Stimulated activated CD8-positive, alpha-beta memory T cell treated with anti-CD3 and anti-CD28 coated beads, Interleukin-7, amount 100 ng/mL, for 4 hours (primary cell): ENCODE measurements around the gene LRRC27.
A peak's percentile ranks its signal among the peaks of the same experiment; 100 is the strongest.
"Not testable (repeated sequence)": the region's sequence is repeated elsewhere in the genome, so short reads cannot be mapped to it uniquely, and the experiment has no call there.

Experiments
- DNase-seq, 2 donors: peaks; one replicate each; pipeline ENCODE4 v3.0.0-alpha.2; 2020; ENCODE audit warnings: low read depth in 2 of 2

The LRRC27 gene

GRCh38 chr10:132337854-132338253, 5.9 kb downstream of the LRRC27 start:
- not testable (repeated sequence) for DNase-seq

- no peak for DNase-seq
Measured at GRCh38 chr10:132338876-132339275, 6.9 kb downstream of the LRRC27 start.

GRCh38 chr10:132339276-132339675, 7.3 kb downstream of the LRRC27 start:
- no peak for DNase-seq

GRCh38 chr10:132341017-132341416, 9.0 kb downstream of the LRRC27 start:
- no peak for DNase-seq

DNA sequence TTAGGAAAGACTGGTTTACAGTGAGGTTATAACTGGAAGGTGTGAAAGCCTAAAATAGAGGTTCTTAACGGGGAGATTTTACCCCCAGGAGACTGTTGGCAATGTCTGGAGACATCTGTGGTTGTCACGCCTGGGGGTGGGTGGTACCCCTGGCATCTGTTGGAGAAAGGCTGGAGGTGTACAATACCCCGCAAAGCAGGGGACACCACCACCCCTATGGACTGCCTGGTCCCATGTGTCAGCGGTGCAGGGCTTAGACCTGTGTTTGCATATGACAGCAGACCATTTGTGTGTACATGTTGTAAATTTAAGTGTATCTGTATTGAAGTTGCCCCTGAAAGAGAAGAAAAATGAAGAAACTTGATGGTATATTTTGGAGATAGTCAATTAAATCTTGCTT, 9.8 kb downstream of the LRRC27 start:
- no peak for DNase-seq

- no peak for DNase-seq
Measured at GRCh38 chr10:132342553-132342952, 10.6 kb downstream of the LRRC27 start.

DNA sequence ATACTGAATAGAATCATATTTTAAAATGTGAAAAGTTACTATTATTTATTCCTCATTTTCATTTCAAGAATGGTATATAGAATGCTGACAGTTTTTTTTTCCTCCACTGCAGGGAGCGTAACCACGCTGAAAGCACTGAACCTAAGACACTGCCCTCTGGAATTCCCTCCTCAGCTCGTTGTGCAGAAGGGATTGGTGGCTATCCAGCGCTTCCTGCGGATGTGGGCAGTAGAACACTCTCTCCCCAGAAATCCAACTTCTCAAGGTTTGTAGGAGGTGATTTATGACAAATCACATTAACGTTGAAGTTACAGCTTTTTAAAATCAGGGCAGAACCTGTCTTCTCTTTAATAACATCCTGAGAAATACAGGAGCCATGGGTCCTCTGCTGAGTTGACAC, 12.4 kb downstream of the LRRC27 start:
- DNase-seq: no peak

DNA sequence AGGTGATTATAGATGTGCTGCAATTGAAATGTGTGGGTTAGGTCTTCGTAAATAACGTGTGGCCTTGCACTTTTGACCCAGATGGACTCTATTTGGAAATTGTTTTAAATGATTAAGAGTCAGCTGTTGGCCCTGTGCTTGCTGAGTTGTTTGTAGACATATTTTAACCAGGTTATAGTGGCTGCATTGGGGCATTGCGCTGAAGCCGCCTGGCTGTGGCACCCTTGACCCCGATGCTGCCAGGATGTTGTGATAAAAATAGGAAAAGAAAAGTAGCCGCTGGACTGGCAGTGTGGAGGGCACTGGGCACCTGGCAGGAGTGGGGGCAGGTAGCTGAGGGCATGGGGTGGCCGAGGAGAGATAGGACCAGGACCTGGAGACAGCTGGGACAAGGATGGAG, 13.4 kb downstream of the LRRC27 start:
- DNase-seq: no peak

- DNase-seq: no peak
Measured at GRCh38 chr10:132346806-132347205, 14.8 kb downstream of the LRRC27 start.

GRCh38 chr10:132347211-132347930, 15.4 kb downstream of the LRRC27 start:
- DNase-seq: no peak

GRCh38 chr10:132347931-132348267, 15.9 kb downstream of the LRRC27 start:
- DNase-seq: no peak

DNA sequence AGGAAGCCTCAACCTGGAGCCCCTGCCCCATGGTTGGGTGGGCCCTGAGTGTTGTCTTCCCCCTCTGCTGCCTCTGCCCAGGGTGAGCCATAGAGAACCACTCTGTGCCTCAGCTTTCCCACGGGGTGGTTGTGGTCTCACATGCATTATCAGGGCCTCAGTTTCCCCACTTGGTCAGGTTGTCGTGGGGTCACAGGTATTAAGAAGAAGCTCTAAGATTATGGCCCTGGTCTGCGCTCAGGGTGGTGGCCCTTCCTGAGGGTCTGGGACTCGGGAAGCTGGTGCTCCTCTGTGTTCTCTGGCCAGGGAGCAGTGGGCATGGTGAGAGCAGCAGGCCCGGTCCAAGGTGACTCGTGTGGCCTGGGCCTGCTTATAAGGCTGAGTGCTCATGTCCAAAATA, 17.8 kb downstream of the LRRC27 start:
- no peak for DNase-seq

GRCh38 chr10:132350391-132350790, 18.4 kb downstream of the LRRC27 start:
- no peak for DNase-seq

GRCh38 chr10:132350946-132351345, 19.0 kb downstream of the LRRC27 start:
- no peak for DNase-seq

- DNase-seq: no peak
Measured at GRCh38 chr10:132351611-132352010, 19.6 kb downstream of the LRRC27 start.

- DNase-seq: peak; percentile 44 to 56
Measured at GRCh38 chr10:132352462-132353308, 20.7 kb downstream of the LRRC27 start.

GRCh38 chr10:132353456-132354355, 21.7 kb downstream of the LRRC27 start:
- DNase-seq: no peak

DNA sequence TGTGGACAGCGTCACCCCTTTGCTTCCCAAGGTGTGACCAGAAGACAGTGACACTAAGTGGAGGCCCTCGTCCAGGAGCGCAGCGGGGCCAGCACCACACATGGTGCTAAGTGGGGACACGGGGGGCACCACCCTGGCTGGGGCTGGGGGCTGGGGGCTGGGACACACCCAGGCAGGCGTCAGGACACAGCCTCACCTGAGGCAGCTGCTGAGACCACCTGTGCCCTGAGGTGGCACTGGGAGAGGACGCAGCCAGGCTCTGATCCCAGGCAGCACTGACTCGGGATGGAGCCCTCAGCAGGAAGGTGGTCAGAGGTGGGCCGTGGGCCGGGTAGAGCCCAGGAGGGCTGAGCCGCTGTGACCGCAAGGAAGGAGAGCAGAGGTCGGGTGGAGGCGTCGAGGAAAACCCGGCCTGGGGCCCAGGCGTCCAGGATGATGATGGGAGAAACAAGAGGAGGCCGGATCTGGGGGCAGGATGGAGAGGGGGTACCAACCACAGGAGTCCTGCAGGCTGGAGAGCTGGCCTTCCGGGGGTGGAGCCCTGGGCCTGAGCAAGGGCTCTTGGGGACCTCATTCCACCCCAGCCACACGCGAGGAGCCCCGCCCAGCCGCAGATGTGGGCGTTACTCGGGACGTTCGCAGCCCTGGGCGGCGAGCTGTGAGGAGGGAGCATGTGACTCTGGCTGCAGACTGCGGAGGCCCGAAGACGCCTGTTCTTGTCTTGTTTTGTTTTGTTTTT, 22.5 kb downstream of the LRRC27 start:
- no peak for DNase-seq

DNA sequence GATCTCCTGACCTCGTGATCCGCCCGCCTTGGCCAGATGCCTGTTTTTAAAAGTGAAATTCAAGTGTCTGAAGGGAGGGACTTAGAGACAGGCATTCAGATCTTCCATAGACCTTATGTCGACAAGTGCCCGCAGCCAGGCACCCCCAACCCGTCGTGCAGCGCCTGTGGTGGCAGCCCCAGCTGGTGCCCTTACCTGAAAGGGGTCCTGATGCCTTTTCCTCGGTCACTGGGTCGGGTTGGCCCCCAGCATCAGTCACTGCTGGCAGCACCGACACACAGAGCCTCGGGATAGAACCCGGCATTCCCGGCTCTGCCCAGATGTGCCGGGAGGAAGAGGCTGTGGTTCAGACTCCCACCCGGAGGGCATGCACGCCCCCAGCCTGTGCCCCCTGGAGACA, 23.3 kb downstream of the LRRC27 start:
- no peak for DNase-seq

- no peak for DNase-seq
Measured at GRCh38 chr10:132355754-132356153, 23.8 kb downstream of the LRRC27 start.

DNA sequence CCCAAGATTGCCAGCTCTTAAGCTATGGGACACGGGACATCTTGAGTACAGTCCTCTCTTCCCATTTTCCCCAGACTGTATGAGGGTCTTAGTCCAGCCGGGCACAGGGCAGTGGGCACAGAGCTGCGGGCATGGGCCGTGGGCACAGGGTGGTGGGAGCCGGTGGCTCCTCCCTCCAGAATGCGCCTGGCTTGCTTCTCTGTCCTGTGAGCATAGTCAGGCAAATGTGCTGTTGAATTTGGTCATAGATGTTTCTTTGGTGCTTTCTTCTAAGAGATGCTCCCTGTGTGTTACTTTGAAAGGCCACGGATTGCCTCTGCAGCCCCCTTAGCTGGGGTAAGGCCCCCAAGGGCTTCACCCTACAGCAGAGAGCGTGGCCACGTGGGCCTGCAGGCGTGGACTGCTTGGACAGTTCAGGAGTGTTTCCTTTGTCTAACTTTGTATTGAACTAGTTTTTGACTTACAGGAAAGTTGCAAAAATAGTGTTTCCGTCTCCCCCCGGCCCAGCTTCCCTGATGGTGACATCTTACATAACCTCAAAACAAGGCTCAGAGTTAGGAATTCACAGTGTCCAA, 24.7 kb downstream of the LRRC27 start:
- DNase-seq: no peak
